Osteoblast (primary cell): Measurements from ENCODE around the gene ESPN. TPM values are rescaled to one million over a fixed set of nuclear protein-coding genes. Genes with fewer than 3 reads are reported as not detected.

Source experiments
- DNase-seq: peaks from one replicate; pipeline ENCODE4 v3.0.0; 2011; ENCODE audit warnings: low spot score, mixed read lengths; ENCODE audit not compliant: insufficient read length; ENCODE audit errors: missing footprints
- H2AFZ ChIP-seq: 2 replicates; pipeline ENCODE4 v1.6.0; 2011; ENCODE audit warnings: mild to moderate bottlenecking, low read length
- H3K27ac ChIP-seq: 2 replicates; pipeline ENCODE4 v1.5.1; 2011; ENCODE audit warnings: mild to moderate bottlenecking, low read depth, low read length, moderate library complexity
- H3K27me3 ChIP-seq: 2 replicates; pipeline ENCODE4 v1.6.0; 2012; ENCODE audit warnings: mild to moderate bottlenecking, control low read depth, inconsistent platforms, low read length, moderate library complexity; ENCODE audit not compliant: insufficient read depth
- H3K36me3 ChIP-seq: 2 replicates; pipeline ENCODE4 v1.5.1; 2011; ENCODE audit warnings: mild to moderate bottlenecking, low read length, control low read depth, moderate library complexity; ENCODE audit not compliant: insufficient read depth
- H3K4me1 ChIP-seq: 2 replicates; pipeline ENCODE4 v1.5.1; 2011; ENCODE audit warnings: mild to moderate bottlenecking, low read length, control low read depth, moderate library complexity; ENCODE audit not compliant: insufficient read depth
- H3K4me2 ChIP-seq: 2 replicates; pipeline ENCODE4 v1.6.0; 2011; ENCODE audit warnings: mild to moderate bottlenecking, low read length; ENCODE audit not compliant: insufficient read depth
- H3K4me3 ChIP-seq: fragments of 200-600 bp; sonication (generic); 3 replicates; pipeline ENCODE4 v1.5.1; 2012; ENCODE audit warnings: mild to moderate bottlenecking, low read length, inconsistent platforms; ENCODE audit not compliant: insufficient read depth
- H3K79me2 ChIP-seq: 2 replicates; pipeline ENCODE4 v1.6.0; 2012; ENCODE audit warnings: mild to moderate bottlenecking, low read length, control low read depth, inconsistent platforms; ENCODE audit not compliant: insufficient read depth
- H3K9me3 ChIP-seq: 2 replicates; pipeline ENCODE4 v1.5.1; 2011; ENCODE audit warnings: low read depth, low read length, control low read depth
- H4K20me1 ChIP-seq: 2 replicates; pipeline ENCODE4 v1.6.0; 2012; ENCODE audit warnings: mild to moderate bottlenecking, low read length, control low read depth; ENCODE audit not compliant: insufficient read depth
- CTCF ChIP-seq: IDR thresholded peaks from 2 replicates; pipeline ENCODE4 v1.5.1; 2011; ENCODE audit warnings: mild to moderate bottlenecking, low read depth, low read length, moderate library complexity; ENCODE audit errors: extremely low read depth
- total RNA-seq: library from RNA; depleted of rRNA; stranded (reverse); fragments of >200 nt; gene quantifications from 2 replicates; pipeline ENCODE4 v1.2.3, GENCODE V29; 2012

Gene ESPN
- total RNA-seq, 1 donor: not detected

GRCh38 chr1:6467744-6468688 lies 43.4 kb downstream of the ESPN start:
- Histone ChIP-seq H2AFZ (no peak overlapping the region), H3K36me3 (peaks cover 24% of the 10 kb centered on the region), H3K27me3 (no peaks in the 10 kb centered on the region), H3K79me2 (no peaks in the 10 kb centered on the region), H3K4me3 (no peak overlapping the region), H3K4me2 (no peak overlapping the region), H3K27ac (no peak overlapping the region), H3K4me1 (no peaks in the 10 kb centered on the region), H4K20me1 (peaks cover 5% of the 10 kb centered on the region), H3K9me3 (no peaks in the 10 kb centered on the region)
- TF ChIP-seq CTCF: no peak
- peak; percentile 86 for DNase-seq

- Histone ChIP-seq H3K36me3 (peaks cover 24% of the 10 kb centered on the region), H3K9me3 (no peaks in the 10 kb centered on the region), H2AFZ (no peak overlapping the region), H3K4me3 (no peak overlapping the region), H4K20me1 (peaks cover 5% of the 10 kb centered on the region), H3K4me1 (no peaks in the 10 kb centered on the region), H3K27me3 (no peaks in the 10 kb centered on the region), H3K4me2 (no peak overlapping the region), H3K27ac (no peak overlapping the region), H3K79me2 (no peaks in the 10 kb centered on the region)
- DNase-seq: peak; percentile 92
- no peak for TF ChIP-seq CTCF
These were observed 44.3 kb downstream of the ESPN start for GRCh38 chr1:6468729-6469461.

- TF ChIP-seq CTCF: no peak
These were observed 45.8 kb downstream of the ESPN start for GRCh38 chr1:6470132-6471085.

More at GRCh38 chr1:6470132-6471085, 45.8 kb downstream of the ESPN start:
- no peaks in the 10 kb centered on the region for H3K9me3 ChIP-seq
- H3K4me2 ChIP-seq: no peak overlapping the region
- peak; percentile 87 for DNase-seq
- no peaks in the 10 kb centered on the region for H3K27me3 ChIP-seq
- H3K36me3 ChIP-seq: peaks cover 24% of the 10 kb centered on the region
- no peaks in the 10 kb centered on the region for H3K4me1 ChIP-seq
- no peak overlapping the region for H3K27ac ChIP-seq
- no peak overlapping the region for H2AFZ ChIP-seq
- no peak overlapping the region for H3K4me3 ChIP-seq
- H3K79me2 ChIP-seq: no peaks in the 10 kb centered on the region
- H4K20me1 ChIP-seq: peaks cover 5% of the 10 kb centered on the region
